IMR-90 (cell line): ENCODE data around the gene AQP9. TPM values are rescaled to one million over a fixed set of nuclear protein-coding genes. Genes with fewer than 3 reads are reported as not detected.

Experiments
- ATAC-seq: fragments of 200-7000 bp; cut with Tn5 transposase; 2 replicates; pipeline ENCODE4 v1.9.1; 2020; ENCODE audit warnings: low read depth, mild to moderate bottlenecking, moderate library complexity
- BruUV-seq: library from RNA; stranded (reverse); fragments of 400-500 nt; replicated peaks from 2 replicates; lab custom pipeline; 2021; lab: Mats Ljungman, UMichigan
- CTCF ChIA-PET: fragments of 300-600 bp; formaldehyde crosslinking; extraction: SDS; loops from one replicate; lab custom pipeline; 2021; ENCODE audit warnings: antibody characterized with exemption; lab: Yijun Ruan, JAX
- POLR2A ChIA-PET: fragments of 300-600 bp; sonication (Branson Sonifier 250); formaldehyde crosslinking; loops from one replicate; lab custom pipeline; 2022; ENCODE audit warnings: antibody characterized with exemption; ENCODE audit not compliant: unreplicated experiment; lab: Charles Lee
- DNase-seq: peaks from one replicate; pipeline ENCODE4 v3.0.0; 2013
- H2AFZ ChIP-seq: replicated peaks from 2 replicates; pipeline ENCODE3; 2013; ENCODE audit warnings: low read length, mild to moderate bottlenecking; ENCODE audit not compliant: poor library complexity
- H2AK5ac ChIP-seq: 2 replicates; pipeline ENCODE4 v1.6.1; 2013; ENCODE audit warnings: low read depth, low read length, inconsistent platforms
- H2AK9ac ChIP-seq: replicated peaks from 2 replicates; pipeline ENCODE3; 2013; ENCODE audit warnings: mild to moderate bottlenecking, low read depth, low read length, moderate library complexity; ENCODE audit not compliant: poor library complexity
- H2BK120ac ChIP-seq: 2 replicates; pipeline ENCODE4 v1.6.1; 2013; ENCODE audit warnings: low read depth, low read length, inconsistent platforms
- H2BK15ac ChIP-seq: 3 replicates; pipeline ENCODE4 v1.6.1; 2013; ENCODE audit warnings: low read depth, low read length, inconsistent platforms
- H2BK20ac ChIP-seq: 2 replicates; pipeline ENCODE4 v1.6.1; 2013; ENCODE audit warnings: low read depth, mild to moderate bottlenecking, inconsistent platforms, low read length, moderate library complexity
- H2BK5ac ChIP-seq: 2 replicates; pipeline ENCODE4 v1.6.1; 2013; ENCODE audit warnings: mild to moderate bottlenecking, low read depth, low read length, inconsistent platforms; ENCODE audit not compliant: poor library complexity, severe bottlenecking
- H3K14ac ChIP-seq: replicated peaks from 2 replicates; pipeline ENCODE4 v1.6.1; 2013; ENCODE audit warnings: low read depth, low read length, inconsistent platforms
- H3K18ac ChIP-seq: 2 replicates; pipeline ENCODE4 v1.6.1; 2013; ENCODE audit warnings: low read depth, low read length, control low read depth
- H3K23ac ChIP-seq: 2 replicates; pipeline ENCODE4 v1.6.1; 2013; ENCODE audit warnings: low read depth, low read length, inconsistent platforms
- H3K27ac ChIP-seq: 2 replicates; pipeline ENCODE4 v1.5.1; 2013; ENCODE audit warnings: mild to moderate bottlenecking, control low read depth, low read length; ENCODE audit not compliant: insufficient read depth
- H3K27me3 ChIP-seq: 2 replicates; pipeline ENCODE4 v1.6.1; 2013; ENCODE audit warnings: low read length; ENCODE audit not compliant: control insufficient read depth, insufficient read depth
- H3K36me3 ChIP-seq: 2 replicates; pipeline ENCODE4 v1.6.1; 2013; ENCODE audit warnings: low read length, mixed read lengths; ENCODE audit not compliant: control insufficient read depth, insufficient read depth
- H3K4ac ChIP-seq: 2 replicates; pipeline ENCODE4 v1.6.1; 2013; ENCODE audit warnings: low read depth, low read length, inconsistent platforms
- H3K4me1 ChIP-seq: 2 replicates; pipeline ENCODE4 v1.6.1; 2013; ENCODE audit warnings: low read length, mixed read lengths; ENCODE audit not compliant: control insufficient read depth, insufficient read depth
- H3K4me2 ChIP-seq: 2 replicates; pipeline ENCODE4 v1.6.1; 2013; ENCODE audit warnings: low read depth, mild to moderate bottlenecking, control low read depth, low read length, moderate library complexity
- H3K4me3 ChIP-seq: 2 replicates; pipeline ENCODE4 v1.5.1; 2013; ENCODE audit warnings: low read depth, mild to moderate bottlenecking, control low read depth, low read length, moderate library complexity; ENCODE audit not compliant: insufficient read depth
- H3K56ac ChIP-seq: 2 replicates; pipeline ENCODE4 v1.6.1; 2013; ENCODE audit warnings: low read length, inconsistent platforms; ENCODE audit not compliant: insufficient read depth; ENCODE audit errors: extremely low read depth
- H3K79me1 ChIP-seq, 2 experiments: 2 replicates each; pipeline ENCODE4 v1.6.1; 2013; ENCODE audit warnings: low read length in 2 of 2, inconsistent platforms in 1 of 2, low read depth in 1 of 2
- H3K9ac ChIP-seq: 2 replicates; pipeline ENCODE4 v1.6.1; 2013; ENCODE audit warnings: low read depth, low read length, control low read depth
- H3K9me1 ChIP-seq: 2 replicates; pipeline ENCODE4 v1.6.1; 2013; ENCODE audit warnings: low read length, inconsistent platforms; ENCODE audit not compliant: insufficient read depth
- H3K9me3 ChIP-seq: 2 replicates; pipeline ENCODE4 v1.6.1; 2013; ENCODE audit warnings: low read length; ENCODE audit not compliant: control insufficient read depth, insufficient read depth
- H4K20me1 ChIP-seq: 2 replicates; pipeline ENCODE4 v1.6.1; 2013; ENCODE audit warnings: low read length, inconsistent platforms; ENCODE audit not compliant: insufficient read depth
- H4K5ac ChIP-seq: 2 replicates; pipeline ENCODE4 v1.6.1; 2013; ENCODE audit warnings: mild to moderate bottlenecking, low read depth, low read length, control low read depth
- H4K8ac ChIP-seq, 2 experiments: 2 replicates each; pipeline ENCODE4 v1.6.1; 2013; ENCODE audit warnings: low read depth in 2 of 2, low read length in 2 of 2, control low read depth in 1 of 2, inconsistent platforms in 1 of 2
- H4K91ac ChIP-seq: 2 replicates; pipeline ENCODE4 v1.6.1; 2013; ENCODE audit warnings: low read depth, low read length, inconsistent platforms; ENCODE audit not compliant: insufficient read depth
- CEBPB ChIP-seq: IDR thresholded peaks from 2 replicates; pipeline ENCODE4 v1.6.1; 2012; ENCODE audit warnings: low read depth, low read length, improper control_type of control experiment
- POLR2A ChIP-seq: IDR thresholded peaks from 2 replicates; pipeline ENCODE4 v1.6.1; 2012; ENCODE audit warnings: mild to moderate bottlenecking, low read depth, low read length
- SMC3 ChIP-seq: fragments of 150-350 bp; IDR thresholded peaks from 2 replicates; pipeline ENCODE4 v1.6.1; 2016; ENCODE audit warnings: low read depth, mild to moderate bottlenecking, antibody characterized with exemption, low read length, moderate library complexity
- USF2 ChIP-seq: fragments of 150-350 bp; IDR thresholded peaks from 2 replicates; pipeline ENCODE4 v1.6.1; 2017; ENCODE audit warnings: mild to moderate bottlenecking, antibody characterized with exemption, low read length, low read depth
- WGBS, 2 experiments: methylation state at CpG; one replicate each; pipeline versions ENCODE4 v1.1.5 to v1.1.7; 2013; ENCODE audit warnings: missing lambda C conversion rate in 2 of 2; ENCODE audit not compliant: insufficient read length in 1 of 2; ENCODE audit errors: extremely low coverage in 2 of 2; 5-methylcytosine and 5-hydroxymethylcytosine counted together
- dilution Hi-C: fragments of 300-500 bp; cut with HindIII; formaldehyde crosslinking; loops from one replicate; pipeline ENCODE4 v1.14.3; 2018; ENCODE audit warnings: low sequenced_read_pairs; ENCODE audit not compliant: unreplicated experiment
- in situ Hi-C: fragments of 300-500 bp; cut with MboI; formaldehyde crosslinking; loops from 3 replicates; pipeline ENCODE4 v1.14.3; 2019; ENCODE audit warnings: low sequenced_read_pairs, inconsistent platforms, mixed read lengths
- intact Hi-C: fragments of 100-400 bp; cut with micrococcal nuclease; formaldehyde crosslinking; loops from 2 replicates; pipeline ENCODE4 v1.10.0; 2022
- microRNA-seq, 2 experiments: library from miRNA; stranded (forward) in 1 of 2; unstranded in 1 of 2; fragments of 10-50 nt in 1 of 2; fragments of <30 nt in 1 of 2; gene quantifications in 1 of 2; microRNA quantifications in 1 of 2; one replicate each; pipeline versions ENCODE3 to v1.1.0; 2013 to 2020; ENCODE audit not compliant: insufficient read depth in 1 of 2, insufficient read length in 1 of 2, unreplicated experiment in 1 of 2
- polyA plus RNA-seq, 3 experiments: library from polyadenylated mRNA; depleted of rRNA; stranded (reverse); fragments of >200 nt; gene quantifications; 2 replicates each; pipeline ENCODE4 v1.2.3, GENCODE V29; 2012; ENCODE audit warnings: low replicate concordance in 1 of 3
- small RNA-seq, 5 experiments: library from RNA; depleted of rRNA; stranded (forward); fragments of <200 nt; gene quantifications; one replicate each; pipeline ENCODE3, GENCODE V24; 2012
- total RNA-seq: library from RNA; depleted of rRNA; stranded (reverse); fragments of >200 nt; gene quantifications from 2 replicates; pipeline ENCODE4 v1.2.3, GENCODE V29; 2012; rRNA removed

The AQP9 gene
- total and polyA plus RNA-seq, 2 of the 4 experiments (the other 2 are of a cell fraction) = not detected

GRCh38 chr15:58232281-58233065 lies 94.3 kb downstream of the AQP9 start (continued):
- TF ChIP-seq USF2 = no peak

DNA sequence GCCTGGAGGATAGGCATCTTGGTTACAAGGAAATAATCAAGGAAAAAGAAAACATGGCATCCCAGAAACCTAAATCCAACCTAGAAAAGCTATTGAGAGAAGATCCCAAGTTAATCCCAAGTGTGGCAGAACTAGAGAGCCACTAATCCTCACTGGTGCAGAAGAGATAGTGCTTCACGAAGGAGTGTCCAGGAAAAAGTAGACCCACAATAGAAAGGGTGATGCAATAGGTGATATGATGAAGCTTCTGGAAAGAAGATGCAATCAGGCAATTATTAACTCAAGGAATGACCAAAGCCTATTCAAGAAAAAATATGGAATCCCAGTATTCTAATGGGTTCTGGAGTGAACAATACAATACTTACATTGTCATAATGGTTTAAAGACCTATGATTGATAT lies 95.2 kb downstream of the AQP9 start:
- 0 out of 2 replicates have a peak, but pooled peaks cover 2% of the 10 kb centered on the region for H3K9me1 ChIP-seq
- no peaks in the 10 kb centered on the region for H3K9me3 ChIP-seq
- intact Hi-C loops (no loop called here), in situ Hi-C loops (loop anchor here (25.0 kb wide), 1 partner anchor 529 kb away; the partner anchor contains the start of gene MINDY2), dilution Hi-C loops (no loop called here)
- no peaks in the 10 kb centered on the region for H4K20me1 ChIP-seq
- no peaks in the 10 kb centered on the region for H3K36me3 ChIP-seq
- no peak overlapping the region for H3K4me2 ChIP-seq
- no peak overlapping the region for H4K5ac ChIP-seq
- no TSS peak for BruUV-seq
- no peak overlapping the region for H3K27ac ChIP-seq
- H3K27me3 ChIP-seq = no peaks in the 10 kb centered on the region
- no peak overlapping the region for H3K4ac ChIP-seq
- no peak overlapping the region for H2BK15ac ChIP-seq
- no peak overlapping the region for H2AK5ac ChIP-seq
- H3K79me1 ChIP-seq = 0 out of 4 replicates have a peak, but pooled peaks cover 0 to 2% of the 10 kb centered on the region in 2 experiments
- H3K18ac ChIP-seq = no peak overlapping the region
- no CpG with 5 or more reads among the region's 1 CpG for WGBS, 2 experiments
- no peak overlapping the region for H3K14ac ChIP-seq
- no peak overlapping the region for H2BK5ac ChIP-seq
- no peak overlapping the region for H3K4me3 ChIP-seq
- TF ChIP-seq CEBPB = peak; percentile 67
- no peak for TF ChIP-seq POLR2A
- no peak for TF ChIP-seq SMC3
- no peak overlapping the region for H2BK120ac ChIP-seq
- no peak overlapping the region for H2AFZ ChIP-seq
- POLR2A ChIA-PET = no interaction called here
- H2BK20ac ChIP-seq = no peak overlapping the region
- no peak overlapping the region for H3K23ac ChIP-seq
- H3K9ac ChIP-seq = no peak overlapping the region
- CTCF ChIA-PET = interaction anchor here (1.0 kb wide), 1 partner anchor 12 kb away, joined by 3 read pairs; no protein-coding TSS in a partner anchor
- H2AK9ac ChIP-seq = no peak overlapping the region
- no peak overlapping the region for H4K91ac ChIP-seq
- ATAC-seq (no peak), DNase-seq (no peak)
- H3K4me1 ChIP-seq = peaks cover 13% of the 10 kb centered on the region
- H4K8ac ChIP-seq = no peak overlapping the region
- no peak overlapping the region for H3K56ac ChIP-seq

Small RNA genes within 50 kb of the gene (microRNA-seq; reads per million reads assigned to microRNA genes)
- not detected for gene MTCO3P23 (ENCODE audit: insufficient read depth, insufficient read length)

Small RNA genes within 50 kb of the gene (small RNA-seq; reads per million reads assigned to genes)
- gene MTCO3P23 = 0 reads per million in 5 experiments

Other genes starting within 250 kb of the AQP9 start
- gene ALDH1A2, start 72.7 kb upstream of the AQP9 start, total RNA-seq = not detected in 2 replicates
- not detected in 2 replicates for gene ALDH1A2, start 72.7 kb upstream of the AQP9 start, polyA plus RNA-seq (2012; rRNA removed)